Endothelial cell of umbilical vein (primary cell): ENCODE measurements around the gene ADRA2C. TPM values are rescaled to one million over a fixed set of nuclear protein-coding genes. Genes with fewer than 3 reads are reported as not detected.

Source experiments
- BruUV-seq: library from RNA; stranded (reverse); fragments of 400-500 nt; replicated peaks from 2 replicates; lab custom pipeline; 2021; lab: Mats Ljungman, UMichigan
- CTCF ChIA-PET: fragments of 300-600, 350-600 bp; sonication (Branson Sonifier 250); formaldehyde crosslinking; loops from one replicate; lab custom pipeline; 2021; ENCODE audit warnings: antibody characterized with exemption, inconsistent platforms; lab: Charles Lee
- POLR2A ChIA-PET: fragments of 300-600, 350-600 bp; sonication (Branson Sonifier 250); formaldehyde crosslinking; loops from one replicate; lab custom pipeline; 2021; ENCODE audit warnings: antibody characterized with exemption, inconsistent platforms; lab: Charles Lee
- DNase-seq: peaks from one replicate; pipeline ENCODE4 v3.0.0-alpha.2; 2011; ENCODE audit warnings: low read depth, low spot score
- FAIRE-seq: peaks from 2 replicates; lab custom pipeline; 2011; peaks lifted over from hg19 to GRCh38; lab: Jason Lieb, UNC
- H2AFZ ChIP-seq: 2 replicates; pipeline ENCODE4 v1.6.0; 2012; ENCODE audit warnings: low read depth, low read length, control low read depth, inconsistent platforms
- H3K27ac ChIP-seq: 2 replicates; pipeline ENCODE4 v1.5.1; 2011; ENCODE audit warnings: low read depth, mild to moderate bottlenecking, control low read depth, low read length, moderate library complexity; ENCODE audit not compliant: insufficient read depth
- H3K27me3 ChIP-seq, 2 experiments: 2 replicates each; pipeline versions ENCODE4 v1.6.0 to v1.6.1; 2011; ENCODE audit warnings: low read length in 2 of 2, mixed read lengths in 1 of 2; ENCODE audit not compliant: control insufficient read depth in 2 of 2, insufficient read depth in 2 of 2
- H3K36me3 ChIP-seq, 2 experiments: 2 replicates in 1 of 2; 3 replicates in 1 of 2; pipeline ENCODE4 v1.5.1; 2011; ENCODE audit warnings: low read length in 2 of 2, mild to moderate bottlenecking in 1 of 2, moderate library complexity in 1 of 2; ENCODE audit not compliant: control insufficient read depth in 2 of 2, insufficient read depth in 2 of 2; ENCODE audit errors: extremely low read depth in 1 of 2
- H3K4me1 ChIP-seq: 3 replicates; pipeline ENCODE4 v1.5.1; 2011; ENCODE audit warnings: mild to moderate bottlenecking, low read length; ENCODE audit not compliant: control insufficient read depth, insufficient read depth; ENCODE audit errors: extremely low read depth
- H3K4me2 ChIP-seq: 2 replicates; pipeline ENCODE4 v1.6.1; 2011; ENCODE audit warnings: low read length, control low read depth, mixed read lengths; ENCODE audit not compliant: insufficient read depth
- H3K4me3 ChIP-seq, 3 experiments: fragments of 200-600 bp in 1 of 3; sonication (generic), shearing (Covaris generic) in 1 of 3; replicated peaks in 1 of 3; 2 replicates each; pipeline ENCODE4 v1.5.1; 2011 to 2016; ENCODE audit warnings: control low read depth in 3 of 3, low read length in 3 of 3, mild to moderate bottlenecking in 2 of 3, inconsistent platforms in 1 of 3, low read depth in 1 of 3, moderate library complexity in 1 of 3; ENCODE audit not compliant: insufficient read depth in 1 of 3
- H3K79me2 ChIP-seq: 2 replicates; pipeline ENCODE4 v1.6.0; 2012; ENCODE audit warnings: low read length, inconsistent platforms; ENCODE audit not compliant: control insufficient read depth, insufficient read depth
- H3K9ac ChIP-seq: replicated peaks from 2 replicates; pipeline ENCODE3; 2011; ENCODE audit warnings: low read length, control low read depth; ENCODE audit not compliant: insufficient read depth; ENCODE audit errors: extremely low read depth
- H3K9me1 ChIP-seq: replicated peaks from 3 replicates; pipeline ENCODE4 v1.6.0; 2011; ENCODE audit warnings: mild to moderate bottlenecking, low read length; ENCODE audit not compliant: control insufficient read depth, insufficient read depth; ENCODE audit errors: extremely low read depth
- H3K9me3 ChIP-seq: replicated peaks from 2 replicates; pipeline ENCODE4 v1.5.1; 2012; ENCODE audit warnings: low read length, inconsistent platforms; ENCODE audit not compliant: control insufficient read depth, insufficient read depth
- H4K20me1 ChIP-seq: replicated peaks from 2 replicates; pipeline ENCODE3; 2011; ENCODE audit warnings: mild to moderate bottlenecking, low read length; ENCODE audit not compliant: control insufficient read depth, insufficient read depth; ENCODE audit errors: extremely low read depth
- CTCF ChIP-seq, 2 donors: IDR thresholded peaks; 1 replicate in 1 of 2; 2 replicates in 1 of 2; pipeline ENCODE4 v1.5.1; 2011; ENCODE audit warnings: low read length in 2 of 2, mild to moderate bottlenecking in 2 of 2, moderate library complexity in 2 of 2, control low read depth in 1 of 2, inconsistent platforms in 1 of 2, low read depth in 1 of 2; ENCODE audit not compliant: insufficient read depth in 1 of 2; ENCODE audit errors: extremely low read depth in 1 of 2
- EZH2 ChIP-seq: IDR thresholded peaks from 2 replicates; pipeline ENCODE4 v1.6.1; 2012; ENCODE audit warnings: borderline replicate concordance, low read depth, mild to moderate bottlenecking, moderate library complexity, low read length, inconsistent platforms; ENCODE audit not compliant: severe bottlenecking
- FOS ChIP-seq: IDR thresholded peaks from 2 replicates; pipeline ENCODE4 v1.6.1; 2011; ENCODE audit warnings: mild to moderate bottlenecking, low read length, moderate library complexity, borderline replicate concordance; ENCODE audit not compliant: insufficient read depth
- GATA2 ChIP-seq: IDR thresholded peaks from 2 replicates; pipeline ENCODE4 v1.7.0; 2011; ENCODE audit warnings: low read depth, mild to moderate bottlenecking, moderate library complexity, mixed read lengths, low read length; ENCODE audit not compliant: insufficient read length, insufficient read depth
- JUN ChIP-seq: IDR thresholded peaks from 2 replicates; pipeline ENCODE4 v1.6.1; 2011; ENCODE audit warnings: borderline replicate concordance, low read depth; ENCODE audit not compliant: insufficient read length, insufficient read depth
- MAX ChIP-seq: IDR thresholded peaks from 2 replicates; pipeline ENCODE4 v1.6.1; 2011; ENCODE audit not compliant: insufficient read depth, insufficient read length
- MYC ChIP-seq: IDR thresholded peaks from one replicate; pipeline ENCODE4 v1.6.1; 2011; ENCODE audit warnings: mild to moderate bottlenecking, low read depth, low read length
- POLR2A ChIP-seq: IDR thresholded peaks from 2 replicates; pipeline ENCODE4 v1.6.1; 2012; ENCODE audit warnings: low read depth, mild to moderate bottlenecking, control low read depth, low read length
- POLR2AphosphoS5 ChIP-seq: IDR thresholded peaks from 2 replicates; pipeline ENCODE4 v1.6.1; 2012; ENCODE audit warnings: low read depth, mild to moderate bottlenecking, control low read depth, low read length, moderate library complexity; ENCODE audit not compliant: insufficient read depth
- dilution Hi-C: fragments of 300-500 bp; cut with MboI; formaldehyde crosslinking; loops from one replicate; pipeline ENCODE4 v1.15.0; 2019; ENCODE audit warnings: low sequenced_read_pairs; ENCODE audit not compliant: extremely low pct_ligation_motif_present
- intact Hi-C: fragments of 100-400 bp; cut with micrococcal nuclease; formaldehyde crosslinking; loops from one replicate; pipeline ENCODE4 v1.10.0; 2022
- polyA plus RNA-seq, 4 experiments: library from polyadenylated mRNA; depleted of rRNA in 3 of 4; stranded (reverse) in 3 of 4; unstranded in 1 of 4; fragments of >200 nt; gene quantifications; 2 replicates each; pipeline versions ENCODE4 v1.2.1 to v1.2.3, GENCODE V29; 2011 to 2012; ENCODE audit warnings: missing spikeins in 1 of 4
- total RNA-seq: library from RNA; stranded (reverse); gene quantifications from 2 replicates; pipeline ENCODE4 v1.2.3, GENCODE V29; 2021

ADRA2C gene
- total and polyA plus RNA-seq, 2 donors (not counting 3 experiments of a cell fraction or from before 2014, with no cell fraction given): 0.03 to 0.40 TPM

GRCh38 chr4:3727847-3728469 is 38.2 kb upstream of the ADRA2C start:
- Histone ChIP-seq H3K27ac (no peak overlapping the region), H3K4me2 (no peak overlapping the region), H3K9ac (no peak overlapping the region), H3K9me3 (no peaks in the 10 kb centered on the region), H4K20me1 (no peaks in the 10 kb centered on the region), H3K4me1 (no peaks in the 10 kb centered on the region), H3K27me3 (no peaks in the 10 kb centered on the region), H3K4me3 (no peak overlapping the region), H3K36me3 (no peaks in the 10 kb centered on the region), H3K9me1 (no peaks in the 10 kb centered on the region), H2AFZ (no peak overlapping the region), H3K79me2 (no peaks in the 10 kb centered on the region)
- FAIRE-seq (no peak), DNase-seq (no peak)
- intact Hi-C loops: no loop called here
- dilution Hi-C loops: no loop called here
- ChIA-PET CTCF (no interaction called here), POLR2A (no interaction called here)
- no TSS peak for BruUV-seq
- no peak for TF ChIP-seq CTCF (IDR thresholded peaks at IDR 0.05; ENCODE audit: extremely low read depth in 1 of 2, insufficient read depth in 1 of 2, low read depth in 1 of 2, low read length in 2 of 2)
- TF ChIP-seq MYC: no peak

- Histone ChIP-seq H3K9me3 (no peaks in the 10 kb centered on the region), H3K36me3 (no peaks in the 10 kb centered on the region), H4K20me1 (no peaks in the 10 kb centered on the region), H2AFZ (no peak overlapping the region), H3K4me1 (no peaks in the 10 kb centered on the region), H3K27me3 (no peaks in the 10 kb centered on the region), H3K27ac (no peak overlapping the region), H3K9me1 (no peaks in the 10 kb centered on the region), H3K4me2 (no peak overlapping the region), H3K79me2 (no peaks in the 10 kb centered on the region), H3K9ac (no peak overlapping the region), H3K4me3 (no peak overlapping the region)
- intact Hi-C loops (no loop called here), dilution Hi-C loops (no loop called here)
- no TSS peak for BruUV-seq
- FAIRE-seq (no peak), DNase-seq (no peak)
- no peak for TF ChIP-seq CTCF (IDR thresholded peaks at IDR 0.05; ENCODE audit: extremely low read depth in 1 of 2, insufficient read depth in 1 of 2, low read depth in 1 of 2, low read length in 2 of 2)
- no peak for TF ChIP-seq EZH2
- no peak for TF ChIP-seq JUN
- no peak for TF ChIP-seq POLR2AphosphoS5
- TF ChIP-seq MAX: no peak
- TF ChIP-seq FOS: no peak
- TF ChIP-seq GATA2: no peak
- no peak for TF ChIP-seq POLR2A
- no peak for TF ChIP-seq MYC
- ChIA-PET POLR2A (no interaction called here), CTCF (no interaction called here)
Observed at GRCh38 chr4:3729188-3729881, 36.9 kb upstream of the ADRA2C start.
